Keratinocyte (primary cell): ENCODE data around the gene GNB3.

ENCODE experiments used
- EZH2 ChIP-seq: IDR thresholded peaks from one replicate; pipeline ENCODE4 v1.6.1; 2012; ENCODE audit warnings: inconsistent platforms, mild to moderate bottlenecking, low read length, moderate library complexity
- TF ChIP-seq, protein P1 (sequence below), 3 experiments: IDR thresholded peaks in 1 of 3; conservative IDR thresholded peaks in 1 of 3; optimal IDR thresholded peaks in 1 of 3; 2 replicates in 2 of 3; 3 replicates in 1 of 3; pipeline versions ENCODE3 to v1.5.1; 2011; ENCODE audit warnings: low read length in 3 of 3, mild to moderate bottlenecking in 3 of 3, moderate library complexity in 2 of 3, control low read depth in 1 of 3, inconsistent platforms in 1 of 3; ENCODE audit not compliant: insufficient read depth in 2 of 3; ENCODE audit errors: extremely low read depth in 1 of 3

DNA sequence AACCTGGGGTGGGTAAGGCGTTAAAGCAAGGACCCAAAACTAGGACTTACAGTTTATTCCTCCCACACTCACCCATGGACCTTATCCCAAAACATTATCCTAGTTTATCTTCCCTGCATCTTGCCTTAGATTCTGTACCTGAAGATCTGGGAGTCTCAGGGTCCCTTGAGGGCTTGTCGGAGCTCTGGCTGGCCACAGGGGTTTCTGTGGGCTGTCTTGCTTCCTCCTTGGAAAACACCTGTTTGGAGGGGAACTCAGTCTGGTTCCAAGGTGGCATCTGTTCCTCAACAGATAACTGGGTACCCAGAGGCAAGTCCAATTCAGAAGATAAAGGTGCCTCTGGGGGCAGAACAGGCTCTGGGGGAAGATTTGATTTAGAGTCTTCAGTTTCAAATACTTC, 8.7 kb downstream of the GNB3 start:
- TF ChIP-seq, protein P1, sequence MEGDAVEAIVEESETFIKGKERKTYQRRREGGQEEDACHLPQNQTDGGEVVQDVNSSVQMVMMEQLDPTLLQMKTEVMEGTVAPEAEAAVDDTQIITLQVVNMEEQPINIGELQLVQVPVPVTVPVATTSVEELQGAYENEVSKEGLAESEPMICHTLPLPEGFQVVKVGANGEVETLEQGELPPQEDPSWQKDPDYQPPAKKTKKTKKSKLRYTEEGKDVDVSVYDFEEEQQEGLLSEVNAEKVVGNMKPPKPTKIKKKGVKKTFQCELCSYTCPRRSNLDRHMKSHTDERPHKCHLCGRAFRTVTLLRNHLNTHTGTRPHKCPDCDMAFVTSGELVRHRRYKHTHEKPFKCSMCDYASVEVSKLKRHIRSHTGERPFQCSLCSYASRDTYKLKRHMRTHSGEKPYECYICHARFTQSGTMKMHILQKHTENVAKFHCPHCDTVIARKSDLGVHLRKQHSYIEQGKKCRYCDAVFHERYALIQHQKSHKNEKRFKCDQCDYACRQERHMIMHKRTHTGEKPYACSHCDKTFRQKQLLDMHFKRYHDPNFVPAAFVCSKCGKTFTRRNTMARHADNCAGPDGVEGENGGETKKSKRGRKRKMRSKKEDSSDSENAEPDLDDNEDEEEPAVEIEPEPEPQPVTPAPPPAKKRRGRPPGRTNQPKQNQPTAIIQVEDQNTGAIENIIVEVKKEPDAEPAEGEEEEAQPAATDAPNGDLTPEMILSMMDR (optimal IDR thresholded peaks at IDR 0.05 in 1 of 3, IDR thresholded peaks at IDR 0.05 in 1 of 3, conservative IDR thresholded peaks at IDR 0.05 in 1 of 3; ENCODE audit: extremely low read depth in 1 of 3, insufficient read depth in 2 of 3, low read length in 3 of 3): no peak
- no peak for TF ChIP-seq EZH2
